OCI-LY7 (cell line): ENCODE measurements around the gene DRP2. TPM values are rescaled to one million over a fixed set of nuclear protein-coding genes. Genes with fewer than 3 reads are reported as not detected.

Experiments used
- BruUV-seq: library from RNA; stranded (reverse); fragments of 400-500 nt; replicated peaks from 2 replicates; lab custom pipeline; 2021; lab: Mats Ljungman, UMichigan
- CTCF ChIA-PET: fragments of 300-600 bp; sonication (Branson Sonifier 250); formaldehyde crosslinking; loops from one replicate; lab custom pipeline; 2022; ENCODE audit warnings: antibody characterized with exemption; ENCODE audit not compliant: unreplicated experiment; lab: Charles Lee
- POLR2A ChIA-PET: fragments of 300-600 bp; sonication (Branson Sonifier 250); formaldehyde crosslinking; loops from one replicate; lab custom pipeline; 2022; ENCODE audit warnings: antibody characterized with exemption; lab: Charles Lee
- DNase-seq: peaks from one replicate; pipeline ENCODE4 v3.0.0-alpha.2; 2015; ENCODE audit warnings: low spot score
- H2AFZ ChIP-seq: fragments of 200-600 bp; sonication (generic), shearing (Covaris generic); 2 replicates; pipeline ENCODE4 v1.6.1; 2014; ENCODE audit warnings: mild to moderate bottlenecking, antibody characterized with exemption, low read length, moderate library complexity
- H3K27ac ChIP-seq: fragments of 200-600 bp; sonication (generic); 2 replicates; pipeline ENCODE4 v1.5.1; 2014; ENCODE audit warnings: mixed run types, low read depth, mild to moderate bottlenecking, moderate library complexity, low read length, inconsistent platforms; ENCODE audit not compliant: poor library complexity, severe bottlenecking
- H3K36me3 ChIP-seq: fragments of 200-600 bp; sonication (generic); 2 replicates; pipeline ENCODE4 v1.6.1; 2014; ENCODE audit warnings: mild to moderate bottlenecking, antibody characterized with exemption, low read length, moderate library complexity, mixed read lengths; ENCODE audit not compliant: insufficient read depth
- H3K4me1 ChIP-seq: fragments of 200-600 bp; sonication (generic); 2 replicates; pipeline ENCODE4 v1.5.1; 2014; ENCODE audit warnings: mild to moderate bottlenecking, low read length; ENCODE audit not compliant: insufficient read depth, poor library complexity, severe bottlenecking
- H3K4me2 ChIP-seq: fragments of 200-600 bp; sonication (generic); 2 replicates; pipeline ENCODE4 v1.6.1; 2014; ENCODE audit warnings: mild to moderate bottlenecking, low read length
- H3K4me3 ChIP-seq: fragments of 200-600 bp; sonication (generic); 2 replicates; pipeline ENCODE4 v1.5.1; 2014; ENCODE audit warnings: mild to moderate bottlenecking, low read depth, low read length; ENCODE audit not compliant: poor library complexity, severe bottlenecking
- H3K79me2 ChIP-seq: fragments of 200-600 bp; sonication (generic); 2 replicates; pipeline ENCODE4 v1.6.1; 2016; ENCODE audit warnings: low read depth, mild to moderate bottlenecking, low read length, moderate library complexity, mixed read lengths; ENCODE audit not compliant: insufficient read depth
- H3K9me2 ChIP-seq: fragments of 200-600 bp; sonication (generic); 2 replicates; pipeline ENCODE4 v1.6.1; 2016; ENCODE audit warnings: mild to moderate bottlenecking, low read length, mixed read lengths; ENCODE audit not compliant: insufficient read depth
- H3K9me3 ChIP-seq: fragments of 200-600 bp; sonication (generic); 2 replicates; pipeline ENCODE4 v1.6.1; 2014; ENCODE audit warnings: mild to moderate bottlenecking, mixed run types, low read length, mixed read lengths
- H4K20me1 ChIP-seq: fragments of 200-600 bp; sonication (generic); 2 replicates; pipeline ENCODE4 v1.6.1; 2014; ENCODE audit warnings: mild to moderate bottlenecking, antibody characterized with exemption, low read length, moderate library complexity, mixed read lengths; ENCODE audit not compliant: insufficient read depth
- CTCF ChIP-seq: fragments of 200-600 bp; sonication (generic); conservative IDR thresholded peaks from 2 replicates; pipeline ENCODE4 v1.5.1; 2014; ENCODE audit warnings: mild to moderate bottlenecking, antibody characterized with exemption, low read length, moderate library complexity, mixed read lengths
- EZH2phosphoT487 ChIP-seq: fragments of 200-600 bp; sonication (generic); IDR thresholded peaks from 2 replicates; pipeline ENCODE4 v1.6.1; 2018; ENCODE audit warnings: low read depth, borderline replicate concordance, mild to moderate bottlenecking, mixed run types, antibody characterized with exemption, low read length, moderate library complexity, mixed read lengths
- intact Hi-C: fragments of 100-400 bp; cut with micrococcal nuclease; formaldehyde crosslinking; loops from one replicate; pipeline ENCODE4 v1.10.0; 2022; ENCODE audit not compliant: unreplicated experiment
- small RNA-seq: library from RNA; depleted of rRNA; stranded (forward); fragments of <200 nt; gene quantifications from one replicate; pipeline ENCODE3, GENCODE V24; 2014
- total RNA-seq, 2 experiments: library from RNA; depleted of rRNA in 1 of 2; stranded (reverse); fragments of >200 nt in 1 of 2; shearing (Covaris generic) in 1 of 2; gene quantifications; 2 replicates each; pipeline ENCODE4 v1.2.3, GENCODE V29; 2014 to 2022

Gene DRP2
- total RNA-seq, 2 experiments from 2014 or later: 0.82 to 0.93 TPM

- no peaks in the 10 kb centered on the region for H3K9me3 ChIP-seq
- H3K27ac ChIP-seq: no peak overlapping the region
- H3K79me2 ChIP-seq: no peaks in the 10 kb centered on the region
- no peaks in the 10 kb centered on the region for H3K9me2 ChIP-seq
- no peak for TF ChIP-seq CTCF
- TF ChIP-seq EZH2phosphoT487: no peak
- no peaks in the 10 kb centered on the region for H4K20me1 ChIP-seq
- ChIA-PET CTCF (no interaction called here), POLR2A (no interaction called here)
- intact Hi-C loops: no loop called here
- BruUV-seq: no TSS peak
- no peak overlapping the region for H2AFZ ChIP-seq
- no peak overlapping the region for H3K4me3 ChIP-seq
- no peak overlapping the region for H3K4me2 ChIP-seq
- no peaks in the 10 kb centered on the region for H3K4me1 ChIP-seq
- DNase-seq: no peak
- H3K36me3 ChIP-seq: no peaks in the 10 kb centered on the region
Measured at GRCh38 chrX:101303790-101304189, 84.2 kb downstream of the DRP2 start.

Small RNA genes within 50 kb of the gene (small RNA-seq; reads per million reads assigned to genes)
- not detected for gene Z70280.1

Other genes with a start within 250 kb of the DRP2 start
- gene TRMT2B, start 167.7 kb upstream of the DRP2 start, total RNA-seq (2014; rRNA removed; shearing (Covaris generic)): 20.7 and 25.3 TPM in 2 replicates
- 24.8 and 33.9 TPM in 2 replicates for gene TRMT2B, start 167.7 kb upstream of the DRP2 start, total RNA-seq (2022)
- not detected in 2 replicates for gene TMEM35A, start 140.9 kb upstream of the DRP2 start, total RNA-seq (2014; rRNA removed; shearing (Covaris generic))
- not detected in 2 replicates for gene TMEM35A, start 140.9 kb upstream of the DRP2 start, total RNA-seq (2022)
- gene CENPI, start 121.6 kb upstream of the DRP2 start, total RNA-seq (2014; rRNA removed; shearing (Covaris generic)): 27.7 and 28.4 TPM in 2 replicates
- gene CENPI, start 121.6 kb upstream of the DRP2 start, total RNA-seq (2022): 45.5 and 47.4 TPM in 2 replicates
- not detected in 2 replicates for gene TAF7L, start 71.5 kb downstream of the DRP2 start, total RNA-seq (2014; rRNA removed; shearing (Covaris generic))
- not detected in 2 replicates for gene TAF7L, start 71.5 kb downstream of the DRP2 start, total RNA-seq (2022)
- 11.0 and 14.9 TPM in 2 replicates for gene TIMM8A, start 129.0 kb downstream of the DRP2 start, total RNA-seq (2014; rRNA removed; shearing (Covaris generic))
- 29.3 and 33.5 TPM in 2 replicates for gene TIMM8A, start 129.0 kb downstream of the DRP2 start, total RNA-seq (2022)
- gene BTK, start 166.4 kb downstream of the DRP2 start, total RNA-seq (2014; rRNA removed; shearing (Covaris generic)): 126 and 133 TPM in 2 replicates
- 140 and 147 TPM in 2 replicates for gene BTK, start 166.4 kb downstream of the DRP2 start, total RNA-seq (2022)
- gene RPL36A, start 171.2 kb downstream of the DRP2 start, total RNA-seq (2014; rRNA removed; shearing (Covaris generic)): 2,042 and 2,127 TPM in 2 replicates
- 431 and 447 TPM in 2 replicates for gene RPL36A, start 171.2 kb downstream of the DRP2 start, total RNA-seq (2022)
- 47.6 and 51.1 TPM in 2 replicates for gene GLA, start 188.1 kb downstream of the DRP2 start, total RNA-seq (2014; rRNA removed; shearing (Covaris generic))
- 48.7 and 49.4 TPM in 2 replicates for gene GLA, start 188.1 kb downstream of the DRP2 start, total RNA-seq (2022)
- gene HNRNPH2, start 188.4 kb downstream of the DRP2 start, total RNA-seq (2014; rRNA removed; shearing (Covaris generic)): 23.5 and 29.3 TPM in 2 replicates
- gene HNRNPH2, start 188.4 kb downstream of the DRP2 start, total RNA-seq (2022): 33.1 and 38.1 TPM in 2 replicates